Osteoblast (primary cell): ENCODE measurements around the gene ADCY1. TPM values are rescaled to one million over a fixed set of nuclear protein-coding genes. Genes with fewer than 3 reads are reported as not detected.
A peak's percentile ranks its signal among the peaks of the same experiment; 100 is the strongest.

ENCODE experiments used
- DNase-seq: peaks from one replicate; pipeline ENCODE4 v3.0.0; 2011; ENCODE audit warnings: low spot score, mixed read lengths; ENCODE audit not compliant: insufficient read length; ENCODE audit errors: missing footprints
- H2AFZ ChIP-seq: 2 replicates; pipeline ENCODE4 v1.6.0; 2011; ENCODE audit warnings: mild to moderate bottlenecking, low read length
- H3K27ac ChIP-seq: 2 replicates; pipeline ENCODE4 v1.5.1; 2011; ENCODE audit warnings: mild to moderate bottlenecking, low read depth, low read length, moderate library complexity
- H3K27me3 ChIP-seq: 2 replicates; pipeline ENCODE4 v1.6.0; 2012; ENCODE audit warnings: mild to moderate bottlenecking, control low read depth, inconsistent platforms, low read length, moderate library complexity; ENCODE audit not compliant: insufficient read depth
- H3K36me3 ChIP-seq: 2 replicates; pipeline ENCODE4 v1.5.1; 2011; ENCODE audit warnings: mild to moderate bottlenecking, low read length, control low read depth, moderate library complexity; ENCODE audit not compliant: insufficient read depth
- H3K4me1 ChIP-seq: 2 replicates; pipeline ENCODE4 v1.5.1; 2011; ENCODE audit warnings: mild to moderate bottlenecking, low read length, control low read depth, moderate library complexity; ENCODE audit not compliant: insufficient read depth
- H3K4me2 ChIP-seq: 2 replicates; pipeline ENCODE4 v1.6.0; 2011; ENCODE audit warnings: mild to moderate bottlenecking, low read length; ENCODE audit not compliant: insufficient read depth
- H3K4me3 ChIP-seq: fragments of 200-600 bp; sonication (generic); 3 replicates; pipeline ENCODE4 v1.5.1; 2012; ENCODE audit warnings: mild to moderate bottlenecking, low read length, inconsistent platforms; ENCODE audit not compliant: insufficient read depth
- H3K79me2 ChIP-seq: 2 replicates; pipeline ENCODE4 v1.6.0; 2012; ENCODE audit warnings: mild to moderate bottlenecking, low read length, control low read depth, inconsistent platforms; ENCODE audit not compliant: insufficient read depth
- H3K9me3 ChIP-seq: 2 replicates; pipeline ENCODE4 v1.5.1; 2011; ENCODE audit warnings: low read depth, low read length, control low read depth
- H4K20me1 ChIP-seq: 2 replicates; pipeline ENCODE4 v1.6.0; 2012; ENCODE audit warnings: mild to moderate bottlenecking, low read length, control low read depth; ENCODE audit not compliant: insufficient read depth
- CTCF ChIP-seq: IDR thresholded peaks from 2 replicates; pipeline ENCODE4 v1.5.1; 2011; ENCODE audit warnings: mild to moderate bottlenecking, low read depth, low read length, moderate library complexity; ENCODE audit errors: extremely low read depth
- total RNA-seq: library from RNA; depleted of rRNA; stranded (reverse); fragments of >200 nt; gene quantifications from 2 replicates; pipeline ENCODE4 v1.2.3, GENCODE V29; 2012

Gene ADCY1
- total RNA-seq, 1 donor, result 1.1 TPM

- peaks cover 4% of the 10 kb centered on the region for H3K4me1 ChIP-seq
- H2AFZ ChIP-seq, result no peak overlapping the region
- no peak for DNase-seq
- H3K9me3 ChIP-seq, result no peaks in the 10 kb centered on the region
- no peaks in the 10 kb centered on the region for H3K27me3 ChIP-seq
- no peaks in the 10 kb centered on the region for H3K36me3 ChIP-seq
- no peak overlapping the region for H3K4me3 ChIP-seq
- H4K20me1 ChIP-seq, result no peaks in the 10 kb centered on the region
- H3K4me2 ChIP-seq, result no peak overlapping the region
- TF ChIP-seq CTCF, result no peak
- H3K79me2 ChIP-seq, result no peaks in the 10 kb centered on the region
- H3K27ac ChIP-seq, result no peak overlapping the region
Measured at GRCh38 chr7:45683556-45684148, 109.5 kb downstream of the ADCY1 start.

- TF ChIP-seq CTCF, result no peak
- Histone ChIP-seq H3K27ac (no peak overlapping the region), H3K4me1 (peaks cover 18% of the 10 kb centered on the region), H4K20me1 (no peaks in the 10 kb centered on the region), H3K4me3 (no peak overlapping the region), H2AFZ (peak overlapping the region; percentile 72), H3K79me2 (no peaks in the 10 kb centered on the region), H3K9me3 (no peaks in the 10 kb centered on the region), H3K36me3 (no peaks in the 10 kb centered on the region), H3K4me2 (no peak overlapping the region), H3K27me3 (no peaks in the 10 kb centered on the region)
- no peak for DNase-seq
Measured at GRCh38 chr7:45684910-45685618, 110.9 kb downstream of the ADCY1 start.

GRCh38 chr7:45685619-45686240 is 111.6 kb downstream of the ADCY1 start:
- Histone ChIP-seq H3K9me3 (no peaks in the 10 kb centered on the region), H3K36me3 (no peaks in the 10 kb centered on the region), H4K20me1 (no peaks in the 10 kb centered on the region), H3K27me3 (no peaks in the 10 kb centered on the region), H2AFZ (no peak overlapping the region), H3K27ac (no peak overlapping the region), H3K4me2 (no peak overlapping the region), H3K79me2 (no peaks in the 10 kb centered on the region), H3K4me3 (no peak overlapping the region), H3K4me1 (peaks cover 18% of the 10 kb centered on the region)
- DNase-seq, result no peak
- no peak for TF ChIP-seq CTCF
